K562 (cell line): Measurements from ENCODE around the gene DNAH9. TPM values are rescaled to one million over a fixed set of nuclear protein-coding genes. Genes with fewer than 3 reads are reported as not detected.

ENCODE experiments used
- ATAC-seq: fragments of 200-7000 bp; cut with Tn5 transposase; 3 replicates; pipeline ENCODE4 v1.9.1; 2020; ENCODE audit warnings: moderate library complexity
- BruUV-seq: library from RNA; stranded (reverse); fragments of 400-500 nt; replicated peaks from 2 replicates; lab custom pipeline; 2021; lab: Mats Ljungman, UMichigan
- CTCF ChIA-PET: fragments of 300-600 bp; formaldehyde crosslinking; extraction: SDS; loops from one replicate; lab custom pipeline; 2021; ENCODE audit warnings: low intra/inter-chr PET ratio; lab: Yijun Ruan, JAX
- POLR2A ChIA-PET: fragments of 300-600, 350-650 bp; sonication (Branson Sonifier 250); formaldehyde crosslinking; extraction: SDS; loops from one replicate; lab custom pipeline; 2021; ENCODE audit warnings: antibody characterized with exemption, inconsistent platforms; lab: Yijun Ruan, JAX
- DNase-seq, 4 experiments: peaks; one replicate each; pipeline versions ENCODE4 v3.0.0 to v3.0.0-alpha.2; 2011 to 2018; ENCODE audit warnings: low spot score in 3 of 4, mixed read lengths in 3 of 4; ENCODE audit errors: extremely low read depth in 1 of 4
- FAIRE-seq: peaks from 2 replicates; lab custom pipeline; 2011; peaks lifted over from hg19 to GRCh38; lab: Jason Lieb, UNC
- H2AFZ ChIP-seq: 2 replicates; pipeline ENCODE4 v1.6.0; 2011; ENCODE audit warnings: low read depth, low read length, control low read depth, inconsistent platforms
- H3K27ac ChIP-seq: fragments of 200-600 bp; 3 replicates; pipeline ENCODE4 v1.8.0; 2011; ENCODE audit warnings: low read depth, mild to moderate bottlenecking, control low read depth, inconsistent platforms, low read length, moderate library complexity, mixed read lengths; ENCODE audit errors: extremely low read depth
- H3K27me3 ChIP-seq, 2 experiments: fragments of 300-600 bp in 1 of 2; 2 replicates in 1 of 2; 3 replicates in 1 of 2; pipeline versions ENCODE4 v1.6.0 to v1.8.0; 2011; ENCODE audit warnings: inconsistent platforms in 2 of 2, low read length in 2 of 2, mild to moderate bottlenecking in 1 of 2, mixed read lengths in 1 of 2, moderate library complexity in 1 of 2; ENCODE audit not compliant: control insufficient read depth in 2 of 2, insufficient read depth in 2 of 2
- H3K36me3 ChIP-seq: fragments of 300-600 bp; 3 replicates; pipeline ENCODE4 v1.8.0; 2011; ENCODE audit warnings: mild to moderate bottlenecking, low read length, inconsistent platforms; ENCODE audit not compliant: control insufficient read depth, insufficient read depth
- H3K4me1 ChIP-seq, 2 experiments: fragments of 200-600 bp in 1 of 2; replicated peaks in 1 of 2; 2 replicates in 1 of 2; 3 replicates in 1 of 2; pipeline versions ENCODE4 v1.5.1 to v1.8.0; 2011; ENCODE audit warnings: inconsistent platforms in 2 of 2, low read length in 2 of 2, mild to moderate bottlenecking in 1 of 2, mixed read lengths in 1 of 2, moderate library complexity in 1 of 2; ENCODE audit not compliant: control insufficient read depth in 2 of 2, insufficient read depth in 2 of 2
- H3K4me2 ChIP-seq: 2 replicates; pipeline ENCODE4 v1.6.1; 2011; ENCODE audit warnings: low read length, control low read depth, inconsistent platforms, mixed read lengths; ENCODE audit not compliant: insufficient read depth
- H3K4me3 ChIP-seq: fragments of 200-600 bp; sonication (generic), shearing (Covaris generic); 2 replicates; pipeline ENCODE4 v1.5.1; 2016; ENCODE audit warnings: control low read depth, inconsistent platforms
- H3K79me2 ChIP-seq: fragments of 200-600 bp; 3 replicates; pipeline ENCODE4 v1.8.0; 2011; ENCODE audit warnings: low read length, inconsistent platforms; ENCODE audit not compliant: control insufficient read depth, insufficient read depth
- H3K9ac ChIP-seq, 2 experiments: 2 replicates each; pipeline versions ENCODE4 v1.6.0 to v1.6.1; 2011; ENCODE audit warnings: low read depth in 2 of 2, low read length in 2 of 2, control low read depth in 1 of 2, inconsistent platforms in 1 of 2, mild to moderate bottlenecking in 1 of 2, mixed read lengths in 1 of 2; ENCODE audit not compliant: insufficient read depth in 1 of 2
- H3K9me1 ChIP-seq: one replicate; pipeline ENCODE4 v1.6.0; 2011; ENCODE audit warnings: inconsistent platforms, mild to moderate bottlenecking, low read length, moderate library complexity; ENCODE audit not compliant: control insufficient read depth, insufficient read depth
- H3K9me3 ChIP-seq: replicated peaks from 2 replicates; pipeline ENCODE4 v1.5.1; 2011; ENCODE audit warnings: low read depth, low read length, inconsistent platforms; ENCODE audit not compliant: control insufficient read depth, insufficient read depth
- H4K20me1 ChIP-seq: replicated peaks from 2 replicates; pipeline ENCODE4 v1.6.1; 2011; ENCODE audit warnings: low read length, inconsistent platforms, mixed read lengths; ENCODE audit not compliant: control insufficient read depth, insufficient read depth
- ATF1 ChIP-seq, 2 experiments: fragments of 450-650 bp in 1 of 2; IDR thresholded peaks; 2 replicates each; pipeline ENCODE4 v1.6.1; 2016; ENCODE audit warnings: missing compliant biosample characterization in 1 of 2, missing genetic modification characterization in 1 of 2
- ATF6 ChIP-seq: sonication (generic); formaldehyde crosslinking; IDR thresholded peaks from 2 replicates; pipeline ENCODE4 v1.4.0; 2020; ENCODE audit warnings: mild to moderate bottlenecking, missing genetic modification reagents
- CEBPG ChIP-seq, 3 experiments: fragments of 200-800 bp in 1 of 3; sonication (Bioruptor generic) in 1 of 3; sonication (generic) in 1 of 3; formaldehyde crosslinking in 1 of 3; IDR thresholded peaks in 2 of 3; conservative IDR thresholded peaks in 1 of 3; 2 replicates each; pipeline versions ENCODE4 v1.6.1 to v1.8.0; 2016 to 2022; ENCODE audit warnings: missing compliant biosample characterization in 2 of 3, missing genetic modification characterization in 2 of 3, mild to moderate bottlenecking in 1 of 3, missing genetic modification reagents in 1 of 3
- DNMT1 ChIP-seq: fragments of 450-650 bp; IDR thresholded peaks from 2 replicates; pipeline ENCODE4 v1.6.1; 2016; ENCODE audit warnings: antibody characterized with exemption, mild to moderate bottlenecking
- KDM5B ChIP-seq: fragments of 200-600 bp; sonication (generic); IDR thresholded peaks from 2 replicates; pipeline ENCODE4 v1.6.1; 2012; ENCODE audit warnings: low read depth, mild to moderate bottlenecking, moderate library complexity, low read length, control low read depth, inconsistent platforms; ENCODE audit not compliant: insufficient replicate concordance
- NFIC ChIP-seq: fragments of 450-650 bp; IDR thresholded peaks from 2 replicates; pipeline ENCODE4 v1.6.1; 2017; ENCODE audit warnings: mild to moderate bottlenecking, inconsistent platforms
- TAF9B ChIP-seq: fragments of 450-650 bp; IDR thresholded peaks from 2 replicates; pipeline ENCODE4 v1.6.1; 2018; ENCODE audit warnings: mild to moderate bottlenecking; ENCODE audit not compliant: partially characterized antibody
- TEAD1 ChIP-seq, 2 experiments: fragments of 450-650 bp in 1 of 2; sonication (generic) in 1 of 2; formaldehyde crosslinking; IDR thresholded peaks; 2 replicates each; pipeline versions ENCODE4 v1.4.0 to v1.8.0; 2020 to 2022; ENCODE audit warnings: mild to moderate bottlenecking in 2 of 2, missing genetic modification reagents in 1 of 2
- TSC22D4 ChIP-seq: fragments of 450-650 bp; IDR thresholded peaks from 2 replicates; pipeline ENCODE4 v1.6.1; 2016; ENCODE audit warnings: missing genetic modification characterization, missing biosample characterization, control low read depth
- ZBTB33 ChIP-seq: sonication (generic); formaldehyde crosslinking; IDR thresholded peaks from 2 replicates; pipeline ENCODE4 v1.8.1; 2023; ENCODE audit warnings: mild to moderate bottlenecking, missing genetic modification reagents
- ZNF263 ChIP-seq: sonication (generic); formaldehyde crosslinking; IDR thresholded peaks from 2 replicates; pipeline ENCODE4 v1.8.0; 2022; ENCODE audit warnings: mild to moderate bottlenecking, missing genetic modification reagents, borderline replicate concordance
- ZNF395 ChIP-seq: fragments of 200-800 bp; sonication (Bioruptor generic); IDR thresholded peaks from 2 replicates; pipeline ENCODE4 v1.6.1; 2017; ENCODE audit warnings: missing genetic modification characterization, missing compliant biosample characterization
- ZNF444 ChIP-seq: fragments of 250-450 bp; sonication (Bioruptor Pico); IDR thresholded peaks from 2 replicates; pipeline ENCODE4 v1.4.0; 2020; ENCODE audit warnings: mild to moderate bottlenecking, moderate library complexity
- WGBS: fragments of 100-300 bp; shearing (Covaris generic); methylation state at CpG from one replicate; pipeline ENCODE4 v1.1.6; 2016; ENCODE audit warnings: low coverage, mixed read lengths; ENCODE audit not compliant: insufficient coverage; ENCODE audit errors: missing lambda C conversion rate; 5-methylcytosine and 5-hydroxymethylcytosine counted together
- in situ Hi-C: fragments of 300-500 bp; cut with MboI; formaldehyde crosslinking; loops from 4 replicates; pipeline ENCODE4 v1.15.0; 2018; ENCODE audit warnings: inconsistent platforms, mixed read lengths
- intact Hi-C: fragments of 100-400 bp; cut with micrococcal nuclease; formaldehyde crosslinking; loops from 2 replicates; pipeline ENCODE4 v1.14.2; 2022
- polyA plus RNA-seq, 8 experiments: library from polyadenylated mRNA; depleted of rRNA in 4 of 8; stranded (reverse) in 5 of 8; unstranded in 3 of 8; fragments of >200 nt; fragmentation: Nextera tagmentation in 2 of 8; fragmentation: Illumina TruSeq in 1 of 8; extraction: Ambion mirVana in 2 of 8; extraction: Trizol in 1 of 8; gene quantifications; 2 replicates each; pipeline versions ENCODE4 v1.2.1 to v1.2.3, GENCODE V29; 2011 to 2014; ENCODE audit warnings: inconsistent platforms in 1 of 8, missing spikeins in 1 of 8
- total RNA-seq, 7 experiments: library from RNA; depleted of rRNA in 6 of 7; stranded (reverse); fragments of >200 nt in 6 of 7; fragmentation: Illumina TruSeq in 2 of 7; extraction: Trizol in 2 of 7; gene quantifications; 2 replicates each; pipeline versions ENCODE4 v1.2.1 to v1.2.3, GENCODE V29; 2011 to 2021; ENCODE audit warnings: low replicate concordance in 1 of 7

Gene DNAH9
- total and polyA plus RNA-seq, 9 of the 15 experiments (the other 6 are each of a cell fraction or from before 2014, with no cell fraction given), result not detected

- peak; percentile 81 for FAIRE-seq
- Histone ChIP-seq H3K4me1 (peaks cover 0 to 4% of the 10 kb centered on the region in 2 experiments; a peak in 2 of 5 replicates), H3K36me3 (no peaks in the 10 kb centered on the region), H2AFZ (peak within 1 kb of the TSS; percentile 99), H3K4me2 (peak within 1 kb of the TSS; percentile 95), H3K9me1 (no peaks in the 10 kb centered on the region), H3K27me3 (no peaks in the 10 kb centered on the region), H3K79me2 (no peaks in the 10 kb centered on the region), H3K4me3 (peak within 1 kb of the TSS; percentile 91), H3K27ac (peak within 1 kb of the TSS; percentile 79), H3K9ac (peak within 1 kb of the TSS; percentile 77 to 91), H4K20me1 (no peaks in the 10 kb centered on the region), H3K9me3 (no peaks in the 10 kb centered on the region)
- peak; percentile 99 for ATAC-seq
- ChIA-PET POLR2A (interaction anchor here (0.5 to 1.7 kb wide), 11 partner anchors 9 to 1301 kb away, joined by 3 to 10 read pairs (median 3); partner anchors contain the start of gene MAP2K4), CTCF (interaction anchor here (0.9 kb wide), 1 partner anchor 11 kb away, joined by 3 read pairs; no protein-coding TSS in a partner anchor)
- intact Hi-C loops (no loop called here), in situ Hi-C loops (loop anchor here (25.0 kb wide), 1 partner anchor 1110 kb away; no protein-coding TSS in a partner anchor)
- no TSS peak for BruUV-seq
- WGBS, result under 1% methylated on average over 21 of the region's 74 CpGs
- peak; percentile 92 to 95 (median 95) for DNase-seq
- TF ChIP-seq TAF9B (peak; percentile 59), NFIC (0 out of 2 replicates have a peak, but pooled peaks have one; percentile 23), TEAD1 (CRISPR knock-in tag; IDR thresholded peaks at IDR 0.05) (peak in 1 of 2 experiments; percentile 76; a peak in 1 of 4 replicates), ZNF263 (CRISPR knock-in tag) (0 out of 2 replicates have a peak, but pooled peaks have one; percentile 27), ZNF444 (no peak), KDM5B (peak; percentile 99), CEBPG (CRISPR knock-in tag; IDR thresholded peaks at IDR 0.05) (no peak), CEBPG (tag; conservative IDR thresholded peaks at IDR 0.05 in 1 of 2, IDR thresholded peaks at IDR 0.05 in 1 of 2) (no peak), TSC22D4 (tag) (no peak), ATF1 (CRISPR knock-in tag; IDR thresholded peaks at IDR 0.05) (no peak), ATF1 (tag; IDR thresholded peaks at IDR 0.05) (peak; percentile 72; the same call in 1 of the 2 replicates), DNMT1 (no peak), ATF6 (CRISPR knock-in tag) (no peak), ZBTB33 (CRISPR knock-in tag) (no peak), ZNF395 (CRISPR knock-in tag) (no peak)
These were observed 399.1 kb downstream of the DNAH9 start, which contains the start of gene ZNF18 for GRCh38 chr17:11997147-11997971. ZNF18 (minus strand) TSS chr17:11997475; CDS start chr17:11992829, 4,646 bp downstream.
